ENCODE data around the gene RPL13A. TPM values are rescaled to one million over a fixed set of nuclear protein-coding genes. Genes with fewer than 3 reads are reported as not detected.
A peak's percentile ranks its signal among the peaks of the same experiment; 100 is the strongest.

RPL13A gene
- total and polyA plus RNA-seq, 2 of the 13 experiments (the other 11 are each of a cell fraction or from before 2014, with no cell fraction given): 2,601 to 3,407 TPM

DNA sequence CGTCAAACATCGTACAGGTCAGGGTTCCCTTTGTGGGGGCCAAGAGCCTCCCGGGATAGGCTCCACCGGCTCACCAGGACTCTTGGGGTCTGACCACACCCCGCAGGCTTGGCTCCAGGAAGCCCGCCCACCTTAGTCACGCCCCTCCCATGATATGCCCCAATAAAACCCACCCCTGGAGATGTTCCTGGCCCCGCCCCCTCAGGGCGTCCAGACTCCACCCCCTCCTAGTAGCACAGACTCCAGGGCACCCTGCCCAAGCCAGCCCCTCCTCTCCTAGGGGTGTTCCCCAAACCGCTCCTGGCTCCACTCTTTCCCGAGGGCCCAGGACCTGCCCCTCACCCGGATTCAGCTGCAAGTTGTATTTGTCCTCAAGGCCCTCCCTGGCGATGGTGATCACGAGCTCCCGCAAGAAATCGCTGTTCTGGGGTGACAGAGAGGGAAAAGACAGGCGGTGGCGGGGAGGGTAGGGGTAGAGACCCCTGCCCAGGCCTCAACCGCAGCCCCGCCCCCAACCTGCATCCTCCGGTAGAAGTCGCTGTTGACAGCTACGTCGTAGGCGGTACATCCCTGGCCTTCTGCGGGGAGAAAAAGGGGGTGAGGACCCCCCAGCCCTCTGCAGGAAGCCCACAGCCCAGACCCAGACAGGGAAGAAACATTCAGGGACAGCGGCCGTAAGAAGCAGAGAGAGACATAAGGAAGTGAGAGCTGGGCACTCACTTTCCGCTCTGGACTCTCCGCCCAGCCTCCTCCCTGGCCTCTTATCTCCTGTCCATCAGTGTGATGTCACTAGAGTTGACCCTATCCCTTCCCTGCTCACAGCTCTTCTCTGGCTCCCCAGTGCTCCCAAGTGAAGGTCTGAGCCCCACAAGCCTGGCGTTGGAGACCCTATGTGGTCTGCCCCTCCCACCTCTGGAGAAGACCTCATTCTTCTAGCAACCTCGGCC lies 39.6 kb upstream of the RPL13A start (continued):
- TF ChIP-seq, protein P1, sequence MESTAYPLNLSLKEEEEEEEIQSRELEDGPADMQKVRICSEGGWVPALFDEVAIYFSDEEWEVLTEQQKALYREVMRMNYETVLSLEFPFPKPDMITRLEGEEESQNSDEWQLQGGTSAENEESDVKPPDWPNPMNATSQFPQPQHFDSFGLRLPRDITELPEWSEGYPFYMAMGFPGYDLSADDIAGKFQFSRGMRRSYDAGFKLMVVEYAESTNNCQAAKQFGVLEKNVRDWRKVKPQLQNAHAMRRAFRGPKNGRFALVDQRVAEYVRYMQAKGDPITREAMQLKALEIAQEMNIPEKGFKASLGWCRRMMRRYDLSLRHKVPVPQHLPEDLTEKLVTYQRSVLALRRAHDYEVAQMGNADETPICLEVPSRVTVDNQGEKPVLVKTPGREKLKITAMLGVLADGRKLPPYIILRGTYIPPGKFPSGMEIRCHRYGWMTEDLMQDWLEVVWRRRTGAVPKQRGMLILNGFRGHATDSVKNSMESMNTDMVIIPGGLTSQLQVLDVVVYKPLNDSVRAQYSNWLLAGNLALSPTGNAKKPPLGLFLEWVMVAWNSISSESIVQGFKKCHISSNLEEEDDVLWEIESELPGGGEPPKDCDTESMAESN (CRISPR knock-in tag; conservative IDR thresholded peaks at IDR 0.05): no peak
- TF ChIP-seq, protein P2, sequence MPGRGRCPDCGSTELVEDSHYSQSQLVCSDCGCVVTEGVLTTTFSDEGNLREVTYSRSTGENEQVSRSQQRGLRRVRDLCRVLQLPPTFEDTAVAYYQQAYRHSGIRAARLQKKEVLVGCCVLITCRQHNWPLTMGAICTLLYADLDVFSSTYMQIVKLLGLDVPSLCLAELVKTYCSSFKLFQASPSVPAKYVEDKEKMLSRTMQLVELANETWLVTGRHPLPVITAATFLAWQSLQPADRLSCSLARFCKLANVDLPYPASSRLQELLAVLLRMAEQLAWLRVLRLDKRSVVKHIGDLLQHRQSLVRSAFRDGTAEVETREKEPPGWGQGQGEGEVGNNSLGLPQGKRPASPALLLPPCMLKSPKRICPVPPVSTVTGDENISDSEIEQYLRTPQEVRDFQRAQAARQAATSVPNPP (CRISPR knock-in tag; IDR thresholded peaks at IDR 0.05): no peak
- no peak for TF ChIP-seq ZNF713 (CRISPR knock-in tag; IDR thresholded peaks at IDR 0.05)
- TF ChIP-seq, protein P3, sequence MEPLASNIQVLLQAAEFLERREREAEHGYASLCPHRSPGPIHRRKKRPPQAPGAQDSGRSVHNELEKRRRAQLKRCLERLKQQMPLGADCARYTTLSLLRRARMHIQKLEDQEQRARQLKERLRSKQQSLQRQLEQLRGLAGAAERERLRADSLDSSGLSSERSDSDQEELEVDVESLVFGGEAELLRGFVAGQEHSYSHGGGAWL (CRISPR knock-in tag; IDR thresholded peaks at IDR 0.05): no peak
- no peak for TF ChIP-seq DMAP1 (CRISPR knock-in tag; IDR thresholded peaks at IDR 0.05)
- TF ChIP-seq, protein P4, sequence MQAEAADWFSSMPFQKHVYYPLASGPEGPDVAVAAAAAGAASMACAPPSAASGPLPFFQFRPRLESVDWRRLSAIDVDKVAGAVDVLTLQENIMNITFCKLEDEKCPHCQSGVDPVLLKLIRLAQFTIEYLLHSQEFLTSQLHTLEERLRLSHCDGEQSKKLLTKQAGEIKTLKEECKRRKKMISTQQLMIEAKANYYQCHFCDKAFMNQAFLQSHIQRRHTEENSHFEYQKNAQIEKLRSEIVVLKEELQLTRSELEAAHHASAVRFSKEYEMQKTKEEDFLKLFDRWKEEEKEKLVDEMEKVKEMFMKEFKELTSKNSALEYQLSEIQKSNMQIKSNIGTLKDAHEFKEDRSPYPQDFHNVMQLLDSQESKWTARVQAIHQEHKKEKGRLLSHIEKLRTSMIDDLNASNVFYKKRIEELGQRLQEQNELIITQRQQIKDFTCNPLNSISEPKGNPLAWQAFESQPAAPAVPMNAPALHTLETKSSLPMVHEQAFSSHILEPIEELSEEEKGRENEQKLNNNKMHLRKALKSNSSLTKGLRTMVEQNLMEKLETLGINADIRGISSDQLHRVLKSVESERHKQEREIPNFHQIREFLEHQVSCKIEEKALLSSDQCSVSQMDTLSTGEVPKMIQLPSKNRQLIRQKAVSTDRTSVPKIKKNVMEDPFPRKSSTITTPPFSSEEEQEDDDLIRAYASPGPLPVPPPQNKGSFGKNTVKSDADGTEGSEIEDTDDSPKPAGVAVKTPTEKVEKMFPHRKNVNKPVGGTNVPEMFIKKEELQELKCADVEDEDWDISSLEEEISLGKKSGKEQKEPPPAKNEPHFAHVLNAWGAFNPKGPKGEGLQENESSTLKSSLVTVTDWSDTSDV (CRISPR knock-in tag; IDR thresholded peaks at IDR 0.05): no peak
- TF ChIP-seq, protein P5, sequence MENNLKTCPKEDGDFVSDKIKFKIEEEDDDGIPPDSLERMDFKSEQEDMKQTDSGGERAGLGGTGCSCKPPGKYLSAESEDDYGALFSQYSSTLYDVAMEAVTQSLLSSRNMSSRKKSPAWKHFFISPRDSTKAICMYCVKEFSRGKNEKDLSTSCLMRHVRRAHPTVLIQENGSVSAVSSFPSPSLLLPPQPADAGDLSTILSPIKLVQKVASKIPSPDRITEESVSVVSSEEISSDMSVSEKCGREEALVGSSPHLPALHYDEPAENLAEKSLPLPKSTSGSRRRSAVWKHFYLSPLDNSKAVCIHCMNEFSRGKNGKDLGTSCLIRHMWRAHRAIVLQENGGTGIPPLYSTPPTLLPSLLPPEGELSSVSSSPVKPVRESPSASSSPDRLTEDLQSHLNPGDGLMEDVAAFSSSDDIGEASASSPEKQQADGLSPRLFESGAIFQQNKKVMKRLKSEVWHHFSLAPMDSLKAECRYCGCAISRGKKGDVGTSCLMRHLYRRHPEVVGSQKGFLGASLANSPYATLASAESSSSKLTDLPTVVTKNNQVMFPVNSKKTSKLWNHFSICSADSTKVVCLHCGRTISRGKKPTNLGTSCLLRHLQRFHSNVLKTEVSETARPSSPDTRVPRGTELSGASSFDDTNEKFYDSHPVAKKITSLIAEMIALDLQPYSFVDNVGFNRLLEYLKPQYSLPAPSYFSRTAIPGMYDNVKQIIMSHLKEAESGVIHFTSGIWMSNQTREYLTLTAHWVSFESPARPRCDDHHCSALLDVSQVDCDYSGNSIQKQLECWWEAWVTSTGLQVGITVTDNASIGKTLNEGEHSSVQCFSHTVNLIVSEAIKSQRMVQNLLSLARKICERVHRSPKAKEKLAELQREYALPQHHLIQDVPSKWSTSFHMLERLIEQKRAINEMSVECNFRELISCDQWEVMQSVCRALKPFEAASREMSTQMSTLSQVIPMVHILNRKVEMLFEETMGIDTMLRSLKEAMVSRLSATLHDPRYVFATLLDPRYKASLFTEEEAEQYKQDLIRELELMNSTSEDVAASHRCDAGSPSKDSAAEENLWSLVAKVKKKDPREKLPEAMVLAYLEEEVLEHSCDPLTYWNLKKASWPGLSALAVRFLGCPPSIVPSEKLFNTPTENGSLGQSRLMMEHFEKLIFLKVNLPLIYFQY (CRISPR knock-in tag; IDR thresholded peaks at IDR 0.05; ENCODE audit: borderline replicate concordance): no peak
- peak; percentile 59 for TF ChIP-seq AGO2 (optimal IDR thresholded peaks at IDR 0.05; ENCODE audit: low read depth, low read length)

Data from HepG2 (cell line).